Stimulated activated CD8-positive, alpha-beta memory T cell treated with anti-CD3 and anti-CD28 coated beads, Interleukin-7, amount 100 ng/mL, for 1 hour (primary cell): ENCODE measurements around the gene CACNA1C.
"Not testable (repeated sequence)": the region's sequence is repeated elsewhere in the genome, so short reads cannot be mapped to it uniquely, and the experiment has no call there.

ENCODE experiments used
- DNase-seq, 2 donors: peaks; one replicate each; pipeline ENCODE4 v3.0.0-alpha.2; 2020; ENCODE audit warnings: low read depth in 2 of 2

The CACNA1C gene

GRCh38 chr12:2690348-2691005 lies 637.7 kb downstream of the CACNA1C start:
- DNase-seq, result no peak

DNA sequence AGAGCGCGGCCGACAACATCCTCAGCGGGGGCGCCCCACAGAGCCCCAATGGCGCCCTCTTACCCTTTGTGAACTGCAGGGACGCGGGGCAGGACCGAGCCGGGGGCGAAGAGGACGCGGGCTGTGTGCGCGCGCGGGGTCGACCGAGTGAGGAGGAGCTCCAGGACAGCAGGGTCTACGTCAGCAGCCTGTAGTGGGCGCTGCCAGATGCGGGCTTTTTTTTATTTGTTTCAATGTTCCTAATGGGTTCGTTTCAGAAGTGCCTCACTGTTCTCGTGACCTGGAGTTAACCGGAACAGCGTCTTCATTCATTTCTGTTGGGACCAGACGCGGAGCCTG lies 638.2 kb downstream of the CACNA1C start:
- DNase-seq, result peak; percentile 24 to 27

DNA sequence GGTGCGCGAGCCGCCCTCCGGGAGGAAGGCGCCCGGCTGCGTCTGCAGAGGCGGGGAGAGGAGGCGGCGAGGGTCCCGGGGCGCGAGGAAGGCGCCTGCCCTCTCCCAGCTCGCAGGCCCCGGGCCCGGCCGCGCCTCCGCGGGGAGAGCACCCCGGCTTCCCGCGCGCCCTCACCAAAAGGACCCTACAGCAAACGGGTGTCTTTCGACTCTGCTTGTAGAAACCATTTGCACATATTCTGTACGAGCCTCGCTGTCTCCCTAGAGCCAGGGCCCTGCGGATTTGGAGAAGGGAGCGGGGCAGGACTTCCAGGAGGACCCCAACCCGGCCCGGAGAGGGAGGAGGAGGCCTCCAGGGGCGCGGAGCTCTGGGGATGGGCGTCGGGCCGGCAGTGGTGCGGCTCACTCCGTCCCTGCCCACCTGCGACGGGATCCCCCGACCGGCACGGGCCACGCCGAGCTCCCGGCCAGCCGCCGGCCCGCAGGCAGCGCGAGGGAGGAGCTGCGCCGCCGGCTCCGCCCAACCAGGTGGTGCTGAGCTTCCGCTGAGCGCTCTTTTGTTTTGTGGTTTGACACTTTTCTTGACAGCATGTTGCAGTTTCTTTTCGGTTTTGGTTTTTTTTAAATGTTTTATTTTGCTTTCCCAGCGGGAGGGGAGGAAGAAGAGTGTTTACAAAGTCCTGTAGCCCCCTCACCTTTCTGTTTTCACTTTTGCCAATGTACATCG lies 638.7 kb downstream of the CACNA1C start:
- DNase-seq, result no peak

DNA sequence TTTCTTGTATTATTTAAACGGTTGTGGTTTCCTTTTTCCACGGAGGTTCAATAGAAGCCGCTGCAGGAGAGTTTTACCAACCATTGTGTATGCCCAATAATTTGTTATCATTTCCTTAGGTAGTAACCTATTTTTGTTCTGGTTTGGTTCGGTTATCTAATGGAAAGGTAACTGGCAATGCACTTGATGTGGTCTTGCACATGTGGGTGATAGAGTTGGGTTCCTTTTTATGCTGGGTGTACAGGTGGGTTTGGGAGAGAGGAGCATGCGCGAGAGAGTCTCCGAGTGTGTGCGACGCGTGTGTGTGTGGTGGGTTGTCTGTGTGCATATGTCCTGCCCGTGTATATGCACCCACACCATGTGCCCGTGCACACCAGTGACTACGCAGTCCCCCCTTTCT lies 639.3 kb downstream of the CACNA1C start:
- no peak for DNase-seq

DNA sequence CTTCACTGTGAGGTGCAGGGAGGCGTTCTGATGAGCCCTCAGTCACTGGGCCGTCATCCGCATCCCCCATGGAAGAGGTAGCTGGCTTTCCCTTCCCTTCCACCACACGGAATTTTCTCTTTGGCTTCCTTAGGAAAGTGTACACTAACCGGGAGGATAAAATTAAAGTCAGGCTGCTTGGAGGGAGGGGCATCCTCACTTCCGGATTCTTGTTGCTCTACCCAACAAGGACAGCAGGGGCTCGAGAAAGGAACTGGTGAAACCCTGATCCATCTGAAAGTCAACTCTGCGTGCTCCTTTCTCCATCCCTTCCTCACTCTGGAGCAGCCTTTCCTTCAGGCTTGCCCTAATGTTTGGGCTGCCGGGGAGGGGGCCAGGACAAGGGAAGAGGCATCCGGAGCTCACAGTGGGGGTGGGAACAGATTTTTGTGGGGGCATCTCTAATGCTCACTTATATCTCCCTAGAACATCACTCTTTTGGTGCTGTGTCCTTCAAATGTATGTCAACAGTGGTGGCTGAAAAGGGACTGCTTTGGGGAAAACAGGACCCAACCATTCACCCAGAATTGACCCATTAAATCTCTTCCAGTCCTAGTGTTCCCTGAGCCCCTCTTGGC lies 640.6 kb downstream of the CACNA1C start:
- no peak for DNase-seq

GRCh38 chr12:2693980-2694610 lies 641.3 kb downstream of the CACNA1C start:
- DNase-seq, result no peak

DNA sequence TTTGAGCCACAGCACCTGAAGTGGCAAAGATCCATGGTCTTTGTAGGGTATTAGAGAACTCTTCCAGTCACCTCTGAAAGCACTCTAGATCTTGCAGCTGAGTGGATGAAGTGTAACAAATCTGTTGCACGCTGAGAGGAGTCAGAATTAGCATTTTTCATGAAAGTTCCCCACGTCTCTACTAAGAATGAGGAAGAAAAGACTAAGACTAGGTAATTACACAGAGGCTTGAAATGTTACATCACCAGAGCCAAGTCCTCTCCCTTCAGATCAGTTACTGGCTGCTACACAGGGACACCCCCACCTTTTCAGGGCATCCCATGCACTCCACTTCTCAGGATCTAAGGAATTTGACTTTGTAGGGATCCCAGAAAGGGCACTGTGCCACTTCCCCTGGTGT lies 643.3 kb downstream of the CACNA1C start:
- DNase-seq, result no peak

DNA sequence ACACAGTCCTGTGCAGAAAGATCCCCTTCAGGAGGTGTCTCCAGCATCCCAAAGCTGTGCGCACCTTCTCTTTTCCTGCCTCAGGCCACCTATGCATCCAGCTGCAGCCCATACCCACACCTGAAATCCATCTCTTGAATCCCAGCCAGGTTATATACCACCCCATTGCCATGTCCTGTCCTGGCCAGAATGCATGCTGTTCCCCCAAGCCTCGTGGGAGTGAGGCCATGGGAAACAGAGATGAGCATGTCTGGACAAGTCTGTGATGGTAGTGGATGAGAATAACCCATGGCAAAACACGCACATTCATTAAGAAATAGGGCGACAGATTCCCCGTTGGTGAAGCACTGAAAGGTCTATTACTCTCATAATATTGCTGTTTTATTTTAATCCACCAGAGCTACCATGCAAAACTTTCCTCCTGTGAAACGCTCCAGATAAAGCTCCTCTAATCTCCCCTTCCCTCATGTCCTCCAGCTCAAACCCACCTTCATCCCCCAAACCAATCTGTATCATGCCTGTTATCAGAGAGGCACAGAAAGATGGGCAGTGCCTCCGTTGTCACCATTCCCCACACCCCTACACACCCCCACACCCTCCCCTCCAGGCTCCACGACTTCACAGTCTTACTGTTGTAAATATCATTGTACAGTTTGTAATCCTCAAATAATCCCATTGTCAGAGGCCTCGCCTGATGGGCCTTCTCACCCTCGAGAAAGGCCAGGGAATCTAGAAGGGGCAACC lies 644.4 kb downstream of the CACNA1C start:
- no peak for DNase-seq

DNA sequence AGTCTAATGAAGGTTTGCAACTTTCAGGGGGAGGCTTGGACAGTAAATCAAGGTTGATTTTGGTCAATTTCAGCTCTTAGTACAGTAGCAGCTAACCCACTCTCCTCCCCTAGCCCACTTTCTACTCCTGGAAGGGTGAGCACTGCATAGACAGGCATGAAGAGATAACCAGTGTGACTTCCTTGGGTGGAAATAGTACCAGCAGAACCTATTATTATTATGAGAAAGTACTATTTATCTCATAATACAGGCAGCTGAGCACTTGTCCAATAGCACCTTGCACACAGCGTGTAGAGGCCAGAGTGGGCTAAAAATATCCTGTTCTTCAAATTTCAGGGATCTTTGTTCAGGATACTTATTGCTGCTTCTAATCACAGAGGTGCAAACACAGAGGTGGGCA lies 645.8 kb downstream of the CACNA1C start:
- no peak for DNase-seq

GRCh38 chr12:2710701-2711100 lies 657.9 kb downstream of the CACNA1C start:
- DNase-seq, result no peak

DNA sequence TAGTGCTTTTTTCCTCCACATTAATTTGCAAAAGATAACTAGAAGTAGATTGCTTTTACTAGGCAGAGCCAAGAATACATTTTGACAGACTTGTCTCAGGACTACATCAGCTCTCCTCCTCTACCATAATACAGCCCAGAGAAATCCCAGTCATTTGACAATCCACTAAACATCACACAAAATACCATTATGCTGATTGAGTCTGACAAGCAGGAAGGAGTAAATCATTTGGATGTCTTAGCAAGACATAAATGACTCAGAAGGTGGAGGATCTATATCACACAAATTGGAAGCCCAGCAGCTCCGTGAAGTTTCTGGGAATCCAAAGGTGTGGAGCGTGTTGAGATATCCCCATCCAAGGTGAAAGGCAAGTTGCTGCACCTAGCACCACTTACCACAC lies 666.6 kb downstream of the CACNA1C start:
- DNase-seq, result no peak

GRCh38 chr12:2722806-2723205 lies 670.0 kb downstream of the CACNA1C start:
- DNase-seq, result no peak

- no peak for DNase-seq
Observed at GRCh38 chr12:2732290-2732689, 679.5 kb downstream of the CACNA1C start.

- no peak for DNase-seq
Observed at GRCh38 chr12:2733493-2734355, 680.9 kb downstream of the CACNA1C start.

GRCh38 chr12:2735432-2735831 lies 682.6 kb downstream of the CACNA1C start:
- no peak for DNase-seq

- DNase-seq, result no peak
Observed at GRCh38 chr12:2737656-2738241, 685.0 kb downstream of the CACNA1C start.

- no peak for DNase-seq
Observed at GRCh38 chr12:2739069-2739468, 686.3 kb downstream of the CACNA1C start.

DNA sequence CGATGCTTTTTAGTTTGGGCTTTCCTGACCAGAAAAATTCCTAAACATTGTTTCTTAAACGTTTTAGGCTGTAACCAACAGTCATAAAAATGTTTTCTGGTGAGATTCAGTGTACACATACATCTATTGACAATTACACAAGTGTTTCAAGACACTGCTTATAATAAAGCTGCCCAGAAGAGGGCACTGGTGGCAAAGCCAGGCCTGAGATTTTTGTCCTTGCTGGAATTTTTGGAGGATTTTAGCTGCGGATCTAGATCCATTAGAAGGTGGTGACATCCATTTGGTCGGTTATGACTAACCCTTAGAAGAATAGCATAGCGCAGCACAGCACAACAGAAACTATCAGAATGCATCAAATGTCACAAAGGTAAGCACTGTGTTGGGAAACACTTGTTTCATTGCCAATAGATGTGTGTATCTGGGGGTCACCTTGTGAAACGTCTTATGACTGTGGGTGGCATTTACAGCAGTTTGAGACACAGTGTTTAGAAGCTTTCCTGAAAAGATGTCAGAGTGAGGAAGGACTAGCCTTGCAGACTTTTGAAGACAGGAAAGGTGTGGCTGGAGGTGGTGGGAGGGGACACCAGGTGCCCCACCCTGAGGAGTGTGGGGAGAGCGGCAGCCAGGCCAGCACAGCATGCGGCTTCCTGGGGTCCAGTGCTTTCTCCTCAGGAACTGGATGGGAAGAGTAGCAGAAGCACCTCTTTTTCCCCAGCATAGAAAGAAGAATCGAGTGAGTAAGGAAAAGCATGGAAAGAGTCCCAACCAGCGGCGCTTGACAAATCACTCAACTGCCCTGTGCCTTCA lies 687.2 kb downstream of the CACNA1C start:
- DNase-seq, result no peak

- DNase-seq, result not testable (repeated sequence)
Observed at GRCh38 chr12:2742037-2742436, 689.2 kb downstream of the CACNA1C start.

DNA sequence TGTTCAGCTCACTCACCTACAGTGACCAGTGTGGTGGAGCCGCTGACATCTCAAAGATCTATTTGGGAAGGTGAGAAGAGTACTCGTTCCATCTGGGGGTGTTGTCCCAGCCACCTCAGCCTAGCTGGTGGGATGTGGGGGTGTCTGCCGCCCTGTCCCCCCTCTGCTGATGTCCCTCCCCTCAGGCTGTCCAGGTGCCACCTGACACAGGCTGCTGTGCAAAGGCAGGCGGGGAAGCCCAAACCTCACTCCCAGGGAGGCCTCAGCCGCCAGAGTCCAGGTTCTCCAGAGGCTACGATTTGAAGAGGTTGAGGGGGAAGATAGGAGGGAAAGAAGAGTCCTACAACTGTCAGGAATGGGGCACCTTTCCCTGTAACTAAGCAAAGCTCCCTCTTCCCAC lies 690.7 kb downstream of the CACNA1C start:
- no peak for DNase-seq
